HL-60/S4 treated with retinoic acid at 250 ng/mL for 4 days and 3 days (cell line): ENCODE measurements around the gene UQCC5.

ENCODE experiments used
- in situ Hi-C: fragments of 300-500 bp; cut with MboI; formaldehyde crosslinking; loops from 2 replicates; pipeline ENCODE4 v1.7.0; 2022; ENCODE audit warnings: low sequenced_read_pairs

Gene UQCC5

GRCh38 chr3:52558436-52558835, 22.0 kb downstream of the UQCC5 start:
- in situ Hi-C loops = no loop called here

GRCh38 chr3:52561028-52561747, 24.8 kb downstream of the UQCC5 start:
- in situ Hi-C loops = no loop called here

- in situ Hi-C loops = no loop called here
These were observed 27.6 kb downstream of the UQCC5 start for GRCh38 chr3:52563984-52564383.

GRCh38 chr3:52568069-52568468, 31.7 kb downstream of the UQCC5 start:
- in situ Hi-C loops = no loop called here

GRCh38 chr3:52570076-52570475, 33.7 kb downstream of the UQCC5 start:
- in situ Hi-C loops = no loop called here

GRCh38 chr3:52572221-52572620, 35.8 kb downstream of the UQCC5 start:
- in situ Hi-C loops = no loop called here

GRCh38 chr3:52574056-52574965, 37.9 kb downstream of the UQCC5 start:
- in situ Hi-C loops = no loop called here
